ENCODE data around the gene MRPS33.
A peak's percentile ranks its signal among the peaks of the same experiment; 100 is the strongest.

- TF ChIP-seq CTCF (IDR thresholded peaks at IDR 0.05; ENCODE audit: insufficient read depth, low read depth, low read length) (peak; percentile 70), EZH2 (IDR thresholded peaks at IDR 0.05; ENCODE audit: insufficient read depth, low read length) (no peak)
Measured at GRCh38 chr7:141012044-141012685, 2.6 kb downstream of the MRPS33 start.

Measured in astrocyte (in vitro differentiated cells and primary cell).